Mammary epithelial cell (primary cell): ENCODE measurements around the gene ZDHHC1.

Experiments used
- EZH2 ChIP-seq: IDR thresholded peaks from 2 replicates; pipeline ENCODE4 v1.6.1; 2012; ENCODE audit warnings: low read length, inconsistent platforms, borderline replicate concordance
- TF ChIP-seq, protein P1 (sequence below), 2 donors: IDR thresholded peaks in 1 of 2; conservative IDR thresholded peaks in 1 of 2; 2 replicates each; pipeline ENCODE4 v1.5.1; 2011 to 2012; ENCODE audit warnings: inconsistent platforms in 2 of 2, low read length in 2 of 2, mild to moderate bottlenecking in 2 of 2, control low read depth in 1 of 2, low read depth in 1 of 2; ENCODE audit not compliant: insufficient read depth in 1 of 2; ENCODE audit errors: extremely low read depth in 1 of 2

DNA sequence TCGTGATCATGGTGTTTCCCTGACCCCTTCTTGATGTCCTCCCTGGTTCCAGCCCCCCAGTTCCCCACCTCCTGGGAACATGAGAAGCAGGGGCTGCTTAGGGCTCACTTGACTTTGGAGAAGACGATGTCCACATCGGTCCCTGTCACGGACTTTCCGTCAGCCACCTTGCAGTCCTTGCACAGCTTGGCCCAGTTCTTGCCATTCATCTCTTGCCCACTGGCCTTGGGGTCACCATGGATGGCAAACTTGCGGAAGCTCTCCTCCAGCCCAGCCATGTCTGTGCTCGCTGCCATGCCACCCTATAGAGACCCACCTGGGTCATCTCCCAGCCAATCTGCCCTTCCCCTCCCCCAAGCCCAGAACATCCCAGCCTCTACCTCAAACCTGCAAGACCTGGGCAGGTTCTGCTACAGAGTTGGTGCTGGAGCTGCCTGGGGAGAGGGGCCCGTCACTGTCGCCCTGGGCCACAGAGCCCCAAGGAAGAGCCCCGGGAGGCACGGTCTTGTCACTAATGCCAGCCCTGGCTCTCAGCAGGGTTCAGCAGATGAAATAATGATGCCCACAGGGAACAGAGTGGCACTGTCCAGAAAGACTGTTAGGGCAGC lies 25.4 kb downstream of the ZDHHC1 start:
- TF ChIP-seq, protein P1, sequence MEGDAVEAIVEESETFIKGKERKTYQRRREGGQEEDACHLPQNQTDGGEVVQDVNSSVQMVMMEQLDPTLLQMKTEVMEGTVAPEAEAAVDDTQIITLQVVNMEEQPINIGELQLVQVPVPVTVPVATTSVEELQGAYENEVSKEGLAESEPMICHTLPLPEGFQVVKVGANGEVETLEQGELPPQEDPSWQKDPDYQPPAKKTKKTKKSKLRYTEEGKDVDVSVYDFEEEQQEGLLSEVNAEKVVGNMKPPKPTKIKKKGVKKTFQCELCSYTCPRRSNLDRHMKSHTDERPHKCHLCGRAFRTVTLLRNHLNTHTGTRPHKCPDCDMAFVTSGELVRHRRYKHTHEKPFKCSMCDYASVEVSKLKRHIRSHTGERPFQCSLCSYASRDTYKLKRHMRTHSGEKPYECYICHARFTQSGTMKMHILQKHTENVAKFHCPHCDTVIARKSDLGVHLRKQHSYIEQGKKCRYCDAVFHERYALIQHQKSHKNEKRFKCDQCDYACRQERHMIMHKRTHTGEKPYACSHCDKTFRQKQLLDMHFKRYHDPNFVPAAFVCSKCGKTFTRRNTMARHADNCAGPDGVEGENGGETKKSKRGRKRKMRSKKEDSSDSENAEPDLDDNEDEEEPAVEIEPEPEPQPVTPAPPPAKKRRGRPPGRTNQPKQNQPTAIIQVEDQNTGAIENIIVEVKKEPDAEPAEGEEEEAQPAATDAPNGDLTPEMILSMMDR (conservative IDR thresholded peaks at IDR 0.05 in 1 of 2, IDR thresholded peaks at IDR 0.05 in 1 of 2; ENCODE audit: extremely low read depth in 1 of 2, insufficient read depth in 1 of 2, low read depth in 1 of 2, low read length in 2 of 2): no peak
- no peak for TF ChIP-seq EZH2
